ENCODE data around the gene KRT71. TPM values are rescaled to one million over a fixed set of nuclear protein-coding genes. Genes with fewer than 3 reads are reported as not detected.
A peak's percentile ranks its signal among the peaks of the same experiment; 100 is the strongest.
"Not testable (repeated sequence)": the region's sequence is repeated elsewhere in the genome, so short reads cannot be mapped to it uniquely, and the experiment has no call there.

The KRT71 gene
- total RNA-seq, 3 donors from 2014 or later: 0.16 TPM; not detected in 2

DNA sequence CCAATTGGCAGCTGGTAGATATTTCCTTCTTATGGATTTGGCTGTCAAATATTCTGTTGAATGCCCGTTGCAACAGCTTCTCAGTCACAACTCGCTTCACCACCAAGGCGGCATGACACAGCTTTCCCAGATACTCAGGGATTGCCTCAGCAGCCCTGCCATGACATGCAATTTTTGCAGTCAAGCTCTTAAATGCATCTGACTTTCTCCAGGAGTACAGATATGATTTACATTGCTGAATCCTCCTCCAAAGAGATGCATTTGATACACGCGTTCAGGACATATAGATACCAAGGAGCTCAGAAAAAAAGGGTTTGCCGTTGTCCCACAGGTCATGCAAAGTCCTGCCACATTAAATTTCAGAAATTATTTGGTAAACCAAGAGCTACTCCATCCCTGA is 39.2 kb downstream of the KRT71 start:
- Histone ChIP-seq H3K27ac (peak overlapping the region in 1 of 2 donors; percentile 21), H3K4me1 (no peaks in the 10 kb centered on the region), H3K36me3 (no peaks in the 10 kb centered on the region), H3K4me3 (no peak overlapping the region), H3K27me3 (no peaks in the 10 kb centered on the region), H3K9me3 (no peaks in the 10 kb centered on the region)
- TF ChIP-seq POLR2AphosphoS5 (IDR thresholded peaks at IDR 0.05) (peak in 2 of 3 donors; percentile 21 to 25), CTCF (IDR thresholded peaks at IDR 0.05) (no peak)
- intact Hi-C loops (cut with DNase I; ENCODE audit: low total_unique reads): no loop called here
- peak in 1 of 2 donors; percentile 39 for DNase-seq (ENCODE audit: low spot score in 2 of 2)

DNA sequence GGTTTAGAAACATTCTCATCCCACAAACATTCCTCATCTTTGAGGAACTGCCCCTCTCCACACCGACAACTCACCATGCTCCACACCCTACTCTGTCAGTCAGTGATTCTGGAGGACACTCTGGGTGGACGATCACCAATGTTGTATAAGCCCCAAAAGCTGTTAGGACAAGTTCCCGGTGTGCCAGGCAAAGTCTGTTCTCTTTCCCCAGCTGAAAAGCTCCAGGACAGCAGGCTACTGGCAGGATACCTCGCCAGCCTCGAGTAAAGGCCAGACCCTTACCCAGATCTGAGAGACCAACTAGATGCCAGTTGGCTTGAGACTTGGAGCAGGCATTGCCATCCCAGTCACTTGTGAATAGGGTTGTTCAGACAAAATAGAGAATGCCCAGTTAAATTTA is 44.7 kb downstream of the KRT71 start:
- no peak overlapping the region for H3K27ac ChIP-seq
- intact Hi-C loops (cut with DNase I; ENCODE audit: low total_unique reads): loop anchor here (10.0 kb wide), 1 partner anchor 637 kb away; no protein-coding TSS in a partner anchor
- DNase-seq (ENCODE audit: low spot score in 2 of 2): no peak
- no peak overlapping the region for H3K4me3 ChIP-seq
- no peaks in the 10 kb centered on the region for H3K27me3 ChIP-seq
- TF ChIP-seq POLR2A (IDR thresholded peaks at IDR 0.05): no peak
- no peak for TF ChIP-seq CTCF (IDR thresholded peaks at IDR 0.05)
- no peak for TF ChIP-seq POLR2AphosphoS5 (IDR thresholded peaks at IDR 0.05)
- H3K4me1 ChIP-seq: no peaks in the 10 kb centered on the region
- H3K9me3 ChIP-seq: no peaks in the 10 kb centered on the region
- no peaks in the 10 kb centered on the region for H3K36me3 ChIP-seq

GRCh38 chr12:52506858-52507715 is 45.9 kb downstream of the KRT71 start:
- intact Hi-C loops (cut with DNase I; ENCODE audit: low total_unique reads): loop anchor here (10.0 kb wide), 1 partner anchor 638 kb away; no protein-coding TSS in a partner anchor
- Histone ChIP-seq H3K27me3 (no peaks in the 10 kb centered on the region), H3K27ac (peak overlapping the region in 1 of 2 donors; percentile 52), H3K36me3 (no peaks in the 10 kb centered on the region), H3K4me3 (no peak overlapping the region), H3K4me1 (no peaks in the 10 kb centered on the region), H3K9me3 (no peaks in the 10 kb centered on the region)
- TF ChIP-seq CTCF (IDR thresholded peaks at IDR 0.05) (peak; percentile 22 to 73 (median 51)), POLR2A (IDR thresholded peaks at IDR 0.05) (no peak)
- peak in 1 of 2 donors; percentile 42 for DNase-seq (ENCODE audit: low spot score in 2 of 2)

DNA sequence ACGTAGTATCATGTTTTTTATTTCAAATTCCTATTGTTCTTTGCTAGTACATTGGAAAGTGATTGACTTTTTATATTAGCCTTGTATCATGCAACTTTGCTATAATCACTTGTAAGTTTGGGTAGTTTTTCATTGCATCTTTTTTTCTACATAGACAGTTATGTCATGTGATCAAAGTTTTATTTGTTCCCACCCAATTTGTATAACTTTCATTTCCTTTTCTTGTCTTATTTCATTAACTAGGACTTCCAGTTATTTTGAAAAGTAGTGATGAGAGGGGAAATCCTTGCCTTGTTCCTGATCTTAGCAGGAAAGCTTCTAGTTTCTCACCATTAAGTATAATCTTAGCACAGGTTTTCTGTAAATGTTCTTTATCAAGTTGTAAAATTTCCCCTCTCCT is 50.1 kb downstream of the KRT71 start:
- no peaks in the 10 kb centered on the region for H3K9me3 ChIP-seq
- no peak overlapping the region for H3K27ac ChIP-seq
- H3K4me1 ChIP-seq: no peaks in the 10 kb centered on the region
- no peak for DNase-seq (ENCODE audit: low spot score in 2 of 2)
- no peak overlapping the region for H3K4me3 ChIP-seq
- no peak for TF ChIP-seq POLR2A (IDR thresholded peaks at IDR 0.05)
- TF ChIP-seq CTCF (IDR thresholded peaks at IDR 0.05): no peak
- TF ChIP-seq POLR2AphosphoS5 (IDR thresholded peaks at IDR 0.05): no peak
- H3K27me3 ChIP-seq: no peaks in the 10 kb centered on the region
- intact Hi-C loops (cut with DNase I; ENCODE audit: low total_unique reads): loop anchor here (10.0 kb wide), 1 partner anchor 642 kb away; no protein-coding TSS in a partner anchor
- no peaks in the 10 kb centered on the region for H3K36me3 ChIP-seq

DNA sequence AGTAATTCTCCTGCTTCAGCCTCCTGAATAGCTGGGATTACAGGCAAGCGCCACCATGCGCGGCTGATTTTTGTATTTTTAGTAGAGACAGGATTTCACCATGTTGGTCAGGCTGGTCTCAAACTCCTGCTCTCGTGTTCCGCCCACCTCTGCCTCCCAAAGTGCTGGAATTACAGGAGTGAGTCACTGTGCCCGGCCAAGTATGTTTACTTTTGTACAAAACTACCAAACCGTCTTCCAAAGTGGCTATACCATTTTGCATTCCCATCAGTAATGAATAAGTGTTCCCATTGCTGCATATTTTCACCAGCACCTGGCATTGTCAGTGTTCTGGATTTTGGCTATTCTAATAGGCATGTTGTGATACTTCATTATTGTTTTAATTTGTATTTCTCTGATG is 51.5 kb downstream of the KRT71 start:
- H3K27ac ChIP-seq: no peak overlapping the region
- H3K4me1 ChIP-seq: peaks cover 0 to 1% of the 10 kb centered on the region in 2 donors
- no peaks in the 10 kb centered on the region for H3K27me3 ChIP-seq
- H3K9me3 ChIP-seq: no peaks in the 10 kb centered on the region
- intact Hi-C loops (cut with DNase I; ENCODE audit: low total_unique reads): loop anchor here (10.0 kb wide), 1 partner anchor 643 kb away; no protein-coding TSS in a partner anchor
- no peak overlapping the region for H3K4me3 ChIP-seq
- TF ChIP-seq POLR2A (IDR thresholded peaks at IDR 0.05): no peak
- no peak for TF ChIP-seq CTCF (IDR thresholded peaks at IDR 0.05)
- TF ChIP-seq POLR2AphosphoS5 (IDR thresholded peaks at IDR 0.05): no peak
- H3K36me3 ChIP-seq: no peaks in the 10 kb centered on the region
- no peak for DNase-seq (ENCODE audit: low spot score in 2 of 2)

DNA sequence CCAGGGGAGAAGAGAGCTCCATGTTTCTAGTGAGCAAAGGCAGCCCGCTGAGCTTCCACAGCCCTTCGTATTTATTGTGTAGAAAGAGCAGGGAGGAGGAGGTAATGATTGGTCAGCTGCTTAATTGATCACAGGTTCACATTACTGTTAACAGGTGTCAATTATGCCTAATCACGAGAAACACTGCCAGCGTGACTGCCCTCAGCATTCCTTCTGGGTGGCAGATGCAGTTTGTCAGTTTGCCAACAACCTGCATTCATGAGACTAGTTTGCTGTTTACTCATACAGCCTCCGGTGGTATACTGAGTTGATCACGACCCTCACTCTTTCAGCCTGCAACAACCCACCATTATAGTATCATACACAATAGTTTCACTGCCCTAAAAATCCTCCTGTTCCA is 52.4 kb downstream of the KRT71 start:
- not testable (repeated sequence) for H3K27me3 ChIP-seq; H3K27ac ChIP-seq; H3K9me3 ChIP-seq; H3K36me3 ChIP-seq; H3K4me3 ChIP-seq; DNase-seq (ENCODE audit: low spot score in 2 of 2)
- H3K4me1 ChIP-seq: peaks cover 0 to 11% of the 10 kb centered on the region in 2 donors
- intact Hi-C loops (cut with DNase I; ENCODE audit: low total_unique reads): loop anchor here (10.0 kb wide), 1 partner anchor 644 kb away; no protein-coding TSS in a partner anchor
